K562 (cell line): Measurements from ENCODE around the gene RHOC. TPM values are rescaled to one million over a fixed set of nuclear protein-coding genes. Genes with fewer than 3 reads are reported as not detected.

Experiments
- C11orf30 ChIP-seq: fragments of 450-650 bp; IDR thresholded peaks from 2 replicates; pipeline ENCODE4 v1.6.1; 2016; ENCODE audit warnings: low read depth, mild to moderate bottlenecking
- CTCFL ChIP-seq: IDR thresholded peaks from 2 replicates; pipeline ENCODE4 v1.6.1; 2011; ENCODE audit warnings: borderline replicate concordance, low read depth, mild to moderate bottlenecking, moderate library complexity, low read length; ENCODE audit not compliant: insufficient read depth, poor library complexity, severe bottlenecking
- ELK3 ChIP-seq: fragments of 450-650 bp; formaldehyde crosslinking; IDR thresholded peaks from 2 replicates; pipeline ENCODE4 v1.4.0; 2020; ENCODE audit warnings: mild to moderate bottlenecking
- FOXK1 ChIP-seq: sonication (generic); formaldehyde crosslinking; IDR thresholded peaks from 2 replicates; pipeline ENCODE4 v1.8.0; 2022; ENCODE audit warnings: missing genetic modification reagents, mild to moderate bottlenecking, borderline replicate concordance
- GABPA ChIP-seq: fragments of 200-800 bp; sonication (Bioruptor generic); conservative IDR thresholded peaks from 2 replicates; pipeline ENCODE4 v1.6.1; 2016; ENCODE audit warnings: low read depth, missing genetic modification characterization, missing compliant biosample characterization
- HIVEP1 ChIP-seq: fragments of 250-450 bp; sonication (Bioruptor Pico); IDR thresholded peaks from 2 replicates; pipeline ENCODE4 v1.4.0; 2020; ENCODE audit warnings: mild to moderate bottlenecking
- ID3 ChIP-seq, 2 experiments: fragments of 250-450 bp in 1 of 2; fragments of 450-650 bp in 1 of 2; sonication (Bioruptor Pico) in 1 of 2; IDR thresholded peaks; 2 replicates each; pipeline versions ENCODE4 v1.6.1 to v1.8.0; 2016 to 2021; ENCODE audit warnings: mild to moderate bottlenecking in 2 of 2, moderate library complexity in 2 of 2, missing compliant biosample characterization in 1 of 2, missing genetic modification characterization in 1 of 2
- KLF13 ChIP-seq: fragments of 450-650 bp; IDR thresholded peaks from 2 replicates; pipeline ENCODE4 v1.6.1; 2016; ENCODE audit warnings: missing genetic modification characterization, low read depth, mild to moderate bottlenecking, missing compliant biosample characterization, moderate library complexity, borderline replicate concordance
- LCOR ChIP-seq: sonication (generic); formaldehyde crosslinking; IDR thresholded peaks from 2 replicates; pipeline ENCODE4 v1.8.0; 2022; ENCODE audit warnings: mild to moderate bottlenecking, missing genetic modification reagents
- NFIC ChIP-seq: fragments of 450-650 bp; IDR thresholded peaks from 2 replicates; pipeline ENCODE4 v1.6.1; 2017; ENCODE audit warnings: mild to moderate bottlenecking, inconsistent platforms
- POLR2AphosphoS2 ChIP-seq: IDR thresholded peaks from 2 replicates; pipeline ENCODE4 v1.6.1; 2012; ENCODE audit warnings: low read length, improper control_type of control experiment
- PTRF ChIP-seq: fragments of 450-650 bp; IDR thresholded peaks from 2 replicates; pipeline ENCODE4 v1.6.1; 2016; ENCODE audit warnings: mild to moderate bottlenecking, missing genetic modification characterization, missing compliant biosample characterization
- RAD51 ChIP-seq: fragments of 450-650 bp; IDR thresholded peaks from 2 replicates; pipeline ENCODE4 v1.7.1; 2016; ENCODE audit warnings: low read depth, mild to moderate bottlenecking, borderline replicate concordance
- RBM14 ChIP-seq: fragments of 200-400 bp; formaldehyde crosslinking; IDR thresholded peaks from 2 replicates; pipeline ENCODE4 v1.6.1; 2018; ENCODE audit warnings: low read depth, mild to moderate bottlenecking, low read length, moderate library complexity, borderline replicate concordance; ENCODE audit not compliant: insufficient read depth
- SMARCC2 ChIP-seq: fragments of 450-650 bp; IDR thresholded peaks from 2 replicates; pipeline ENCODE4 v1.6.1; 2017; ENCODE audit warnings: antibody characterized with exemption, moderate library complexity, mild to moderate bottlenecking, low read depth
- SNAPC5 ChIP-seq: fragments of 250-450 bp; sonication (Bioruptor Pico); IDR thresholded peaks from 2 replicates; pipeline ENCODE4 v1.8.0; 2021; ENCODE audit warnings: moderate library complexity, mild to moderate bottlenecking, inconsistent platforms
- STAG1 ChIP-seq: sonication (generic); formaldehyde crosslinking; IDR thresholded peaks from 2 replicates; pipeline ENCODE4 v1.5.0; 2020; ENCODE audit warnings: missing genetic modification reagents, borderline replicate concordance
- STAT6 ChIP-seq: sonication (generic); formaldehyde crosslinking; IDR thresholded peaks from 2 replicates; pipeline ENCODE4 v1.8.1; 2023; ENCODE audit warnings: mild to moderate bottlenecking, missing genetic modification reagents
- TARDBP ChIP-seq: fragments of 450-650 bp; IDR thresholded peaks from 2 replicates; pipeline ENCODE4 v1.6.1; 2016
- ZNF232 ChIP-seq: sonication (generic); formaldehyde crosslinking; IDR thresholded peaks from 2 replicates; pipeline ENCODE4 v1.8.0; 2022; ENCODE audit warnings: mild to moderate bottlenecking, missing genetic modification reagents
- polyA plus RNA-seq, 8 experiments: library from polyadenylated mRNA; depleted of rRNA in 4 of 8; stranded (reverse) in 5 of 8; unstranded in 3 of 8; fragments of >200 nt; fragmentation: Nextera tagmentation in 2 of 8; fragmentation: Illumina TruSeq in 1 of 8; extraction: Ambion mirVana in 2 of 8; extraction: Trizol in 1 of 8; gene quantifications; 2 replicates each; pipeline versions ENCODE4 v1.2.1 to v1.2.3, GENCODE V29; 2011 to 2014; ENCODE audit warnings: inconsistent platforms in 1 of 8, missing spikeins in 1 of 8
- total RNA-seq, 7 experiments: library from RNA; depleted of rRNA in 6 of 7; stranded (reverse); fragments of >200 nt in 6 of 7; fragmentation: Illumina TruSeq in 2 of 7; extraction: Trizol in 2 of 7; gene quantifications; 2 replicates each; pipeline versions ENCODE4 v1.2.1 to v1.2.3, GENCODE V29; 2011 to 2021; ENCODE audit warnings: low replicate concordance in 1 of 7

The RHOC gene
- total and polyA plus RNA-seq, 9 of the 15 experiments (the other 6 are each of a cell fraction or from before 2014, with no cell fraction given) = 35.2 to 364 (median 204) TPM

GRCh38 chr1:112700290-112701226 lies 6.4 kb downstream of the RHOC start (continued):
- no peak; the same call in 1 of the 2 replicates for TF ChIP-seq FOXK1
- TF ChIP-seq STAG1 (CRISPR knock-in tag) = no peak
- no peak for TF ChIP-seq PTRF (tag)
- peak; percentile 92 for TF ChIP-seq SMARCC2
- peak; percentile 15 for TF ChIP-seq CTCFL
- no peak for TF ChIP-seq ZNF232 (CRISPR knock-in tag)
- peak; percentile 94 for TF ChIP-seq LCOR
- peak; percentile 64 for TF ChIP-seq GABPA (tag)
- no peak for TF ChIP-seq ID3 (CRISPR knock-in tag; IDR thresholded peaks at IDR 0.05)
- peak; percentile 41 for TF ChIP-seq ID3 (tag; IDR thresholded peaks at IDR 0.05)
- peak; percentile 53; the same call in 1 of the 2 replicates for TF ChIP-seq RAD51
- peak; percentile 98 for TF ChIP-seq POLR2AphosphoS2
- TF ChIP-seq RBM14 = no peak
- TF ChIP-seq NFIC = peak; percentile 100
- no peak for TF ChIP-seq SNAPC5 (CRISPR knock-in tag)
- TF ChIP-seq HIVEP1 = 0 out of 2 replicates have a peak, but pooled peaks have one; percentile 46
- TF ChIP-seq STAT6 (CRISPR knock-in tag) = peak; percentile 54; the same call in 1 of the 2 replicates
- TF ChIP-seq ELK3 (CRISPR knock-in tag) = no peak
- TF ChIP-seq KLF13 = peak; percentile 79
- no peak for TF ChIP-seq TARDBP
- no peak; the same call in 1 of the 2 replicates for TF ChIP-seq C11orf30
